PFSK-1 (cell line): ENCODE results near the gene POLR2H.

Source experiments
- FOXP2 ChIP-seq: optimal IDR thresholded peaks from 2 replicates; pipeline ENCODE3; 2011; ENCODE audit warnings: borderline replicate concordance, control low read depth, inconsistent platforms; ENCODE audit not compliant: insufficient read depth; ENCODE audit errors: extremely low read length, extremely low read depth
- POLR2AphosphoS5 ChIP-seq: IDR thresholded peaks from 2 replicates; pipeline ENCODE4 v1.6.1; 2012; ENCODE audit warnings: low read depth, mild to moderate bottlenecking, control low read depth, low read length, moderate library complexity
- SIN3A ChIP-seq: IDR thresholded peaks from 2 replicates; pipeline ENCODE4 v1.6.1; 2012; ENCODE audit warnings: mild to moderate bottlenecking, low read length, moderate library complexity, borderline replicate concordance; ENCODE audit not compliant: insufficient read depth
- TAF1 ChIP-seq: IDR thresholded peaks from 2 replicates; pipeline ENCODE4 v1.6.1; 2012; ENCODE audit warnings: low read length, control low read depth, borderline replicate concordance; ENCODE audit not compliant: insufficient read depth

DNA sequence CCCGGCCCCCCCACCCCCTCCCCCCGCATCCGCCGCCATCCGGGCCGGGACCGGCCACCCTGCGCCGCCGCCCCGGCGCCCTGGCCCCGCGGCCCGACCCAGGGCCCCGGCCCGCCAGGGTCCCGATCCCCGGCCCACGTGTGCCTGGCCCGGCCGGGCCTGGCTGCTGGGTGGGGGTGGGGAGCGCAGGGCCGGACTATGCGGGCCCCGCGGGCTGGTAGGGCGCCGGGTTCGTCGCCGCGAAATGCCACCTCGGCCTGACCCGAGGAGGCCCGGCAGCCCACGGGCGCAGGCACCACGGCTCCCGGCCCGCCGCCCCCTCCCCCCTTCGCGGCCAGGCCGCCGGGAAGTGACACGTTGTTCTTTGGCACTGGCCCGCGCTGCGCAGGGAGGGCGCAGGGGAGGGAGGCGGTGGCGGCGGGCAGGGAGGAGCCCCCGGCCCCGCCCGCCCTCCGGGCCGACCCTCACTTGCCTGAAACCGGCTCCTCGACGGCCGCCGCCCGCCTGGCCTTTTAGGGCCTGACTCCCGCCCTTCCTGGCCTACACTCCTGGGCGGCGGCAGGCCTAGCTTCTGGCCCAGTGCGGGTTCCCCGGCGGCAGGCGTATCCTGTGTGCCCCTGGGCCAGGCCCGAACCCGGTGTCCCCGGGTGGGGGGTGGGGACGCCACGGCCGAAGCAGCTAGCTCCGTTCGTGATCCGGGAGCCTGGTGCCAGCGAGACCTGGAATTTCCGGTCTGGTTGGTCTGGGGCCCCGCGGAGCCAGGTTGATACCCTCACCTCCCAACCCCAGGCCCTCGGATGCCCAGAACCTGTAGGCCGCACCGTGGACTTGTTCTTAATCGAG, 46.6 kb upstream of the POLR2H start:
- TF ChIP-seq SIN3A (no peak), FOXP2 (no peak), TAF1 (no peak), POLR2AphosphoS5 (no peak)
